ENCODE results near the gene WWOX. TPM values are rescaled to one million over a fixed set of nuclear protein-coding genes. Genes with fewer than 3 reads are reported as not detected.

The WWOX gene
- total and polyA plus RNA-seq, 2 of the 13 experiments (the other 11 are each of a cell fraction or from before 2014, with no cell fraction given) = 9.1 to 37.4 TPM

- H3K27me3 ChIP-seq (ENCODE audit: control insufficient read depth in 1 of 2, insufficient read depth in 2 of 2, low read length in 2 of 2) = no peaks in the 10 kb centered on the region
- ChIA-PET CTCF (ENCODE audit: low intra/inter-chr PET ratio, low total read pairs) (no interaction called here), POLR2A (interaction anchor here (1.1 to 1.4 kb wide), 4 partner anchors 8 to 220 kb away, joined by 4 to 12 read pairs (median 6); no protein-coding TSS in a partner anchor)
- BruUV-seq (replicated peaks) = no TSS peak
- no peak for ATAC-seq
- no peaks in the 10 kb centered on the region for H3K79me2 ChIP-seq (ENCODE audit: insufficient read depth, low read length)
- H2AFZ ChIP-seq (ENCODE audit: low read length) = no peak overlapping the region
- peaks cover 38% of the 10 kb centered on the region for H3K4me1 ChIP-seq (ENCODE audit: insufficient read depth, low read length)
- no peaks in the 10 kb centered on the region for H4K20me1 ChIP-seq (ENCODE audit: insufficient read depth, low read length)
- H3K9me3 ChIP-seq (ENCODE audit: low read length) = no peaks in the 10 kb centered on the region
- no peaks in the 10 kb centered on the region for H3K36me3 ChIP-seq (replicated peaks in 1 of 2; ENCODE audit: control insufficient read depth in 1 of 2, insufficient read depth in 2 of 2, low read length in 2 of 2)
- in situ Hi-C loops (cut with HindIII; ENCODE audit: extremely low pct_ligation_motif_present, low pct_unique_long_range_greater_than_20kb) = no loop called here
- peak overlapping the region; percentile 49 for H3K27ac ChIP-seq (ENCODE audit: extremely low read length, insufficient read depth, low read length)
- FAIRE-seq = no peak
- H3K4me2 ChIP-seq (ENCODE audit: low read depth, low read length) = no peak overlapping the region
- no peak overlapping the region for H3K4me3 ChIP-seq (replicated peaks in 1 of 3; ENCODE audit: insufficient read depth in 1 of 3, low read depth in 2 of 3, low read length in 3 of 3)
- no peak for DNase-seq (ENCODE audit: low spot score)
- 86% methylated on average over 6 of the region's 6 CpGs for WGBS (ENCODE audit: low lambda C conversion rate)
- intact Hi-C loops (cut with micrococcal nuclease; ENCODE audit: unreplicated experiment) = loop anchor here (1.0 to 5.0 kb wide), 2 partner anchors 12 to 197 kb away; no protein-coding TSS in a partner anchor
- H3K9ac ChIP-seq (ENCODE audit: insufficient read depth, low read depth, low read length) = no peak overlapping the region
- peak; percentile 5; the same call in 1 of the 2 replicates for TF ChIP-seq CHD4 (IDR thresholded peaks at IDR 0.05; ENCODE audit: borderline replicate concordance, low read length)
- no peak for TF ChIP-seq ZNF367 (CRISPR knock-in tag; IDR thresholded peaks at IDR 0.05; ENCODE audit: borderline replicate concordance)
- no peak for TF ChIP-seq NR2F6 (IDR thresholded peaks at IDR 0.05)
- TF ChIP-seq NR2F6 (CRISPR knock-in tag; IDR thresholded peaks at IDR 0.05) = no peak
- TF ChIP-seq NFIC (IDR thresholded peaks at IDR 0.05; ENCODE audit: low read length) = no peak
- TF ChIP-seq ZSCAN30 (CRISPR knock-in tag; IDR thresholded peaks at IDR 0.05) = no peak
- TF ChIP-seq ZNF766 (CRISPR knock-in tag; IDR thresholded peaks at IDR 0.05; ENCODE audit: borderline replicate concordance) = no peak
- TF ChIP-seq ERF (CRISPR knock-in tag; IDR thresholded peaks at IDR 0.05) = no peak
- no peak for TF ChIP-seq ZNF547 (CRISPR knock-in tag; IDR thresholded peaks at IDR 0.05)
- TF ChIP-seq ZBTB34 (CRISPR knock-in tag; IDR thresholded peaks at IDR 0.05) = no peak
- no peak for TF ChIP-seq MZF1 (CRISPR knock-in tag; IDR thresholded peaks at IDR 0.05; ENCODE audit: borderline replicate concordance)
- TF ChIP-seq ZNF256 (CRISPR knock-in tag; conservative IDR thresholded peaks at IDR 0.05) = no peak
- no peak for TF ChIP-seq ZSCAN31 (CRISPR knock-in tag; IDR thresholded peaks at IDR 0.05; ENCODE audit: low read depth)
- TF ChIP-seq ZNF160 (CRISPR knock-in tag; IDR thresholded peaks at IDR 0.05) = no peak
- 0 out of 2 replicates have a peak, but pooled peaks have one; percentile 51 for TF ChIP-seq AKAP8 (CRISPR knock-in tag; IDR thresholded peaks at IDR 0.05)
- TF ChIP-seq TEF (CRISPR knock-in tag; IDR thresholded peaks at IDR 0.05) = no peak
- no peak for TF ChIP-seq ZNF563 (CRISPR knock-in tag; IDR thresholded peaks at IDR 0.05)
- TF ChIP-seq PRPF4 (IDR thresholded peaks at IDR 0.05; ENCODE audit: low read depth, low read length, poor library complexity, severe bottlenecking) = peak; percentile 7
- TF ChIP-seq SMC3 (IDR thresholded peaks at IDR 0.05; ENCODE audit: low read length) = no peak
- no peak for TF ChIP-seq PRDM10 (CRISPR knock-in tag; IDR thresholded peaks at IDR 0.05; ENCODE audit: low read depth)
Observed at GRCh38 chr16:78285437-78285922, 186.0 kb downstream of the WWOX start.
